Stimulated activated CD8-positive, alpha-beta memory T cell treated with anti-CD3 and anti-CD28 coated beads, Interleukin-12 subunit alpha, Interleukin-12 subunit beta, amount 100 ng/mL, for 24 hours (primary cell): Measurements from ENCODE around the gene CREB1.
"Not testable (repeated sequence)": the region's sequence is repeated elsewhere in the genome, so short reads cannot be mapped to it uniquely, and the experiment has no call there.

Source experiments
- DNase-seq: peaks from one replicate; pipeline ENCODE4 v3.0.0-alpha.2; 2020; ENCODE audit errors: extremely low read depth

CREB1 gene

DNA sequence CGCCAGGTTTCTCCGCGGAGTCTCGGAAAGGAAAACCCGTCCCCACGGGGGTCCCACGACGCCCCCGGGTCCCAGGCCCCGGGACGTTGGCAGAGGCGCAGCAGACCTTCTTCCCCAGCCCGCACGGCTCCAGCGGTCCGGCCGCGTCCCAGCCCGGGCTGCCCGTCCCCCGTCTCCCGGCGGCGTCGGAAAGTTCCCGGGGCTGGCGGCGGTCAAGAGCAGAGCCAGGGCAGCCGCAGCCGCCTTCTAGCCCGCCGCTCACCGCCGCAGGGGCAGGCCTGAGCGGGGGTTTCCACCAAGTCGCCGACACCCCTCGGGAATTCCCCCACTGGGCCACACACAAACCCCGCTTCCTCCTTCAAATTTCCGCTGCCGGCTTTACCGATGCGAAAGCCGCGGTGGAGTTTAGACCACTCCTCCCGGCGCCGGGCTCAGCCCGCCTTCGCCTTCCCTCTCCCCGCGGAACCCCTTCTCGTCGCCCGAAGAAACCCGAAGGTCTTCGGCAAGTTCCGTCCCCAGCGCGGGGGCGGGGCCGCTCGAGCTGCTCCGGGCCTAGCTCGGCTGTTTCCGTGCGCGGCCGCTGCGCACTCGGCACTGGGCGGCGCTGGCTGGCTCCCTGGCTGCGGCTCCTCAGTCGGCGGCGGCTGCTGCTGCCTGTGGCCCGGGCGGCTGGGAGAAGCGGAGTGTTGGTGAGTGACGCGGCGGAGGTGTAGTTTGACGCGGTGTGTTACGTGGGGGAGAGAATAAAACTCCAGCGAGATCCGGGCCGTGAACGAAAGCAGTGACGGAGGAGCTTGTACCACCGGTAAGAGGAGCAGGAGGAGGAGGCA lies at the start of gene CREB1:
CREB1 (plus strand) TSS at position 633 of the 830 bp plus-strand sequence. CDS start 25,674 bp downstream, outside the sequence.
- DNase-seq, result peak; percentile 96

DNA sequence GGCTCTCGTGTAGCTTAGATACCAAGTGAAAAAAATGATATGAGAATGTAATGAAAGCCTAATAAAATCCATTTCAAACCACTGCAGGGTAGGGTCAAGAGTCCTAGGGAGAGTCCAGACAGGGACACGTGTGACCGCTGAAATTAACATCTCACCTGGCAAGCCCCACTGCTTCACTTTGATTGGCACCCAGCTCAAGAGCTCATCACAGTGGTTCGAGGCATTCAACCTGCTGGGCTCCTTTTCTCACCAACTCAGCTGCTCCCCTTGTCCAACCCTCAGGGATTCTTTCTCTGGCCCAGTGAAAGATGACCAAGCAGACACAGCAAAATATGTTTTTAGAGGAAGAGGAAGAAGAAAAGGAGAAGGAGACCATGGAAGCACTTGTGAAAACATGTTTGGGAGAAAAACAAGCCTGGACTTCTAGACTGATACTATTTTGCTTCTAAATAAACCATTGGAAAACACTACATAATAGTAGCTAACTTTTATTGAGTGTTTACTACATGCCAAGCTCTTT lies 49.2 kb upstream of the CREB1 start:
- no peak for DNase-seq

DNA sequence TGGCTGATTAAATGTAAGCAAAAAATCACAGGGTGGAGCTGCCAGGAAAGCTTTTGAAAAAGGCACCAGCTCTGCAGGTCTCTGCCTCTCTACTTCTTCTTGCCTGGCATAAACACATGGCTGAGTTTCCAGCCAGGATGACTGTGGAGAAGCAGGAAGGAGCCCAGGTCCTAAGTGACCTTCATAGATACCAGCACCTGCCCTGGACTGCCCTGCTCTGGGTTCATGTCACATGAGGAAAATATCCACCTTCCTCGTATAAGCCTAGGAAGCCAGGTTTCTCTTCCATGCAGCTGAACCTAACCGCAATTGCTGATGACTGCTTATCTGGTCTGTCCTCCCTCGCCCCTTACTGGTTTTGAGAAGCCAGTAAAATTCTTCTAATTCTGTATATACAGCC lies 47.8 kb upstream of the CREB1 start:
- no peak for DNase-seq

DNA sequence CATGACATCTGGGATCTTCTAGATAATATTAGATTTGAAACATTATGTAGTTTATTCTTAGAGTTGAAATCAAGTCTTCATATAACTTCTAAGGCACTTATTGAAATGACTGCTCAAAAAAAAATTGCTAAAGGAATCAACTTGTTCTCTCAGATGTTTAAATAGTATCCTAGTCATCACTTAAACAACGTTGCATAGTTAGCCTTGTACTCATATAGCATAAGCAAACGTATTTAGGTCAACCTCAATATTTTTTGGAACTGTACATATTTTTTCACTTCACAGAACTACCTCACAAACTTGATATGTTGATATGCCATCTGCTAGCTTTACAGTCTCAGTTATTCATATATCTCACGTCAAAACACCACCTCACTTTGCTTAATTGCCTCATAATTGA lies 47.1 kb upstream of the CREB1 start:
- DNase-seq, result no peak

DNA sequence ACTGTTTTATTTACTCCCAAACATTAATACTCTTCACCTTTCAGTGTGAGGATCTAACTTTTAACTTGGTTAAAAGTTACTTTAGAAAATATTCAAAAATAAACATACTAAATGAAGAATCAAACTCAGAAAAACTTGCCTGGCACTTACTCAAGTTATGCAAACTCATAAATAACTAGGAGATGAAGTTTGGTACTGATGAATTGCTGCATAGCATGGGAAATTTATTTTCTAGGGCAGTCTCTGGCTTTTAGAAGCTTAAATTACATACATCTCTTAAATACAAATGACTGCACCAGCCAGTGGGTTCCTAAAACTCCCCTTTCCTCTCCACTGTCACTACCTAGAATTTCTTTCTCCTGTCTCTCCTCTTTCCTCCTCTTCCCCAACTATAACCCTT lies 46.7 kb upstream of the CREB1 start:
- no peak for DNase-seq

DNA sequence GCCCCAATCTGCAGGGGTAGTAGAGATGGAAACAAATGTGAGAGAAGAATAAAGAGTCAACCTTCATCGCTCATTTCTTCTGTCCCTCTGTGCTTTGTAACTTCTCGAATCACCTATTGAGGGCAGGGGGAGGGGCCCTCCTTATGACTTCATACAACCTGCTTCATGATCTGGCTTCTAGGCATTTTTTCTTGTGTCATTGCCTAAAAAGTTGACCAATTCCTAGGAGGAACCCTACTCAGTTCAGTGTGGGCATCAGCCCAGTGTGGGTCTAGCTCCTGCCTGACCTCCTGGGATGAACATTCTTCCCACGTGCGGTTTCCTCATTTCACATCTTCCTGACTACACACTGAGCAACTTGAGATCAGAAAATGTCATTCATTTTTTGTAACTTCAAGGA lies 46.3 kb upstream of the CREB1 start:
- no peak for DNase-seq

DNA sequence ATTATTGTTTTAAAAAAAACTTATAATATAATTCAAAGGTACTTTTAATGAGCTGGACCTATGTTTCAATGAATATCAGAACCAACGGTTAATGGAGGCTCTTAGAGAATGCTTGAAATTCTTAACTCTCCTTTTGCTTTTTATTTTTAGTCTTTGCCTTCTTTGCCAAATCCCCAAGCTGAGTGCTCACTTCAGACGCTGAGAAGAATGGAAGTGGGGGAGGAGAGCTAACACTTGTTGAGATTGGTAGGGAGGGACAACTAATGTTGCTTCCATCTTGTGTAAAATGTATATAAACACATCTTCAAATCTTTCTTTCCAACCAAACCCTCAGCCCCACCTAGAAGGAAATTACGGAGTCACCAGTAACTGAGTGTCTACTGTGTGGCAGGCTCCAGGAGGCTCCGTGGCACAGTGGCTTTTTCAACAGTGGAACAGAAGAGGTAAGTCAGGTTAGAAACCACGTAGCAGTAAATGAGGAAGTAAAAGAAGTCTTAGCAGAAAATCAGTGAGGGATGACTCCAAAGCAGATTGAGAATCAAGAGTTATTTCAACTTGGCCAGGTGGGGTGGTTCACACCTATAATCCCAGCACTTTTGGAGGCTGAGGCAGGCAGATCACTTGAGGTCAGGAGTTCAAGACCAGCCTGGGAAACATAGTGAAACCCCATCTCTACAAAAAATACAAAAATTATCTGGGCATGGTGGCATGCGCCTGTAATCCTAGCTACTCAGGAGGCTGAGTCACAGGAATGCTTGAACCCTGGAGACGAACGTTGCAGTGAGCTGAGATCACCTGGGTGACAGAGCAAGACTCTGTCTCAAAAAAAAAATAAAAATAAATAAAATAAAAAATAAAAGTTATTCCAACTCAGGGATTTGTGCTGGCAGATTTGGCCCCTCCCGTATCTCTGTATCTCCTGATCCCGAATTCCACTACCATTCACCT lies 45.0 kb upstream of the CREB1 start:
- DNase-seq, result no peak

DNA sequence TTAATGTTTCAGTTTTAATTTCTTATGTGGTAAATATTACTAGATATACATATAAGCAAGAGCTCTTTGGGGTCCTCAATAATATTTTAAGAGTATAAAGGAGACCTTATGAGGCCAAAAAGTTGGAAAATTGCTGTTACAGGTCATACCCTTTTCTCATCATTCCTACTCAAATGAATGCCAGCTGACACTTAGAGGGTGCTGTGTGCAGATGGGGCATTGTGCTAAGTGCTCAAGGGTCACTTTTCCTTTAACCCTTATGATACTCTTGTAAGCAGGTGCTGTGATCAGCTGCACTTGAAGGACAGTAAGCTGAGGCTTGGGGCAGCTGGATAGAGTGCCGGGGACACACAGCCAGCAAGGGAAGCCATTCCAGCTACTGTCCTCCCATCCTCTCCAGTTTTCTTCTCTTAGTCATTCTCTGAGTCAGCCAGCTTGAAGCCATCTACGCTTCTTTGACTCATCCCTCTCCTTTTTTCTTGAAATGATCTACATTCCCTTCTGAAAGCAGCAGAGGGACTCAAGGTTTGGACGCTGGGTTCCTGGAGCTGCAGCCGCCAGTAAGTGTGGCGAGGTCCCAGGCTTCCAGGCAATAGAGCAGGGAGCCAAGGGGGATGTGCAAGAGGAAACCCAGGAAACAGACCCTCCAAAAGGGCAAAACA lies 42.0 kb upstream of the CREB1 start:
- no peak for DNase-seq

DNA sequence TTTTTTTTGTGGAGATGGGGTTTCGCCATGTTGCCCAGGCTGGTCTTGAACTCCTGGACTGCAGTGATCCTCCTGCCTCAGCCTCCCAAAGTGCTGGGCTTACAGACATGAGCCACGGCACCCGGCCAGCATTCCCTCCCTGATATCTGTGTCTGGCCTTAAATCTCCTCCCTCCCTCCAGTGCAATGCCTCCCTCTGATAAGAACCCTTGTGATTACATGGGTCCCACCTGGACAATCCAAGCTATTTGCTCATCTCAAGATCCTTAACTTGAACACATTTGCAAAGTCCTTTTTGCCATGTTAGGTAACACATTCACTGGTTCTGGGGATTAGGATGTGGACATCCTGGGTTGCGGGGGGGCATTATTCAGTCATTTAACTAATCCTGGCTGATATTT lies 40.5 kb upstream of the CREB1 start:
- DNase-seq, result no peak

DNA sequence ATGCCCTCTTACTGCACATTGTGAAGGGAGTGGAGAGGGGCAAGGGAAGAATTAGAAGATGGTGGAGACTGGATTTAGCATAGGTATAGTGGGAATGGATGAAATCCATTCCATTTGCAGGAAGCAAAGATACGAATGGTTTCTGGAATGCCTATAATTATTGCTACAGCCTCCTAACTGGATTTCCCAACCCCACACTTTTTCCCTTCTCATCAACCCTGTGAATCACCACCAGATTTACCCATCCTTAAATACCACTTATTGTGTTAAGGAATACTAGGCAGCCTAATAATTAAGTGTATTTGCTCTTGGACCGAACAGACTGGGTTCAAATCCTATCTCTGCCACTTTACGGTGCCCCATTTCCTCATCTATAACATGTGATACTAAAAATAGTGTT lies 39.3 kb upstream of the CREB1 start:
- no peak for DNase-seq

DNA sequence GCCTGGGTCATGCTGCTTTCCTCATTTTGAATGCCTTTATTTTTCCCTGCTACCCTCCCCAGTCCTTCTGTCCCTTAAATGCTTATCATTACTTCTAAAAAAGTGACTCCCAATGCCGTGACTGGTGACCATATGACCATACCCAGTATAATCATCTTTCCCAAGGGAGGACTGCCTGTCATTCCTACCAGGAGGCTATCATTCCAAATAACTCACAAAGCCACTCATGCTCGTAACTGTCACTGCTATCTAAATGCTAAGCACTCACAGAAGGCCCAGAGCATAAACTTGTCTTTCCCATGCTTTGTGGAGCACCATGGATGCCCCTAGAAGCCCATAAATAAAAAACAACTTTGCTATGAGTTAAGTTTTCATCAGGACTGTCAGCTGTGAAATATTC lies 38.7 kb upstream of the CREB1 start:
- no peak for DNase-seq

DNA sequence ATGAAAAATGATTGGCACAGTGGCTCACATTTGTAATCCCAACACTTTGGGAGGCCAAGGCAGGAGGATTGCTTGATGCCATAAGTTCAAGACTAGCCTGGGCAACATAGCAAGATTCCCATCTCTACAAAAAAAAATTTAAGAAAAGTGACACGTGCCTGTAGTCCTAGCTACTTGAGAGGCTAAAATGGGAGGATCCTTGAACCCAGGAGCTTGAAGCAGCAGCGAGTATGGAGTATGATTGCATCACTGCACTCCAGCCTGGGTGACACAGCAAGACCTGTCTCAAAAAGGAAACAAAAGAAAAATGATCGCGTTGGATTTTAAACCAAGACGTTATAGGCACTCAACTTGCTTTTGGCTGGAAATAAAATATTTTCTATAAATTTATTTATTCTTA lies 37.8 kb upstream of the CREB1 start:
- DNase-seq, result no peak

DNA sequence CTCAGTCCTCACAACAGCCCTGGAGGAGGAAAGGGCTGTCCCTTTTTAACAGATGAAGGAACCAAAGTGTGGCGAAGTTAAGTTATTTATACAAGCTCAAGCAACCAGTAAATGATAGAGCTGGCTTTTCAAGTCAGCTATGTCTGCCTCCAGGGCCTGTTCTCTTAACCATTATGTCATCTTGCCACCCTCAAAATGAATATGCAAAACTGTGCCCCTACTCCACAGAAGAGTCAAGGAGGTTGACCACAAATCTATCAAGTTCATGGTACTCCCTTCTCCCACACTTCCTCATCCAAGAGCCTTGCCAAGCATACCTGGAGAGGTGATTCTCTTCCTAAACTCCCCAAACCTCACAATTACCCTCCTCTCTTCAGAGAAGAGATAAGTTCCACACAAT lies 37.3 kb upstream of the CREB1 start:
- no peak for DNase-seq

DNA sequence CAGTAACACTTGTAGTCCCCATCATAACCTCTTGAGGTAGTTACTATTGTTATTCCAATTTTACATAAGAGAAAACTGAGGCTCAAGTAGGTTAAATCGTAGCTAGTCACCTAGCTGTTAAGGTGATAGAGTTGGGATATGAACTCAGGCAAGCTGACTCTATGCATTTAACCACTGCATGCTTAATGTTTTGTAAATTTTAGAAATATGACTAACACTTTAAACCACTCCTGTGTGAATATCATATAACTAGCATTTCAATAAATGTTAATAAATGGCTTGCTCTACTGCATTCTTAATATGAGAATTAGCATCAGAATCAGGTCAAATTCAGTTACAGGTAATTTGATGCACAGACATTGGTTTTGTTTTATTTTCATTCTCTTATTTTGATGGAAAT lies 35.6 kb upstream of the CREB1 start:
- no peak for DNase-seq

DNA sequence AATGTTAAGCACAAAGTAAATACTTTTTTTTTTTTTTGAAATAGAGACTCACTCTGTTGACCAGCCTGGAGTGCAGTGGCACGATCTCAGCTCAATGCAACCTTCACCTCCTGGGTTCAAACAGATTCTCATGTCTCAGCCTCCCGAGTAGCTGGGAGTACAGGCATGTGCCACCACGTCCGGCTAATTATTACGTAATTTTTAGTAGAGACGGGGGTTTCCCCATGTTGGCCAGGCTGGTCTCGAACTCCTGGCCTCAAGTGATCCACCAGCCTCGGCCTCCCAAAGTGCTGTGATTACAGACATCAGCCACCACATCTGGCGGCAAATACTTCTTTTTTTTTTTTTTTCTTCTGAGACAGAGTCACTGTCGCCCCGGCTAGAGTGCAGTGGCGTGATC lies 32.8 kb upstream of the CREB1 start:
- not testable (repeated sequence) for DNase-seq

DNA sequence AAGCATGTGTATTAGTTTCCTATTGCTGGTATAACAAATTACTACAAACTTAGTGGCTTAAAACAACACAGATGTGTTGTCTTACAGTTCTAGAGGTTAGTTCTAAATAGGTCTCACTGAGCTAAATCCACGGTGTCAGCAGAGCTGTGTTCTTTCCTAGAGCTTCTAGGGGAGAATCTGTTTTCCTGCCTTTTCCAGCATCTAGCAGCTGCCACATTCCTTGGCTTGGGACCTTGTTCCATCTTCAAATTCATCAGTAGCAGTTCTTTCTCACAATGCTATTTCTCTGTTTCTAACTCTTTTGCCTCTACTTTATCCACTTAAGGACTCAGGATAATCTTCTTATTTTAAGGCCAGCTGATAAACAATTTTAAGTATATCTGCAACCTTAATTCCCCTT lies 32.2 kb upstream of the CREB1 start:
- no peak for DNase-seq

DNA sequence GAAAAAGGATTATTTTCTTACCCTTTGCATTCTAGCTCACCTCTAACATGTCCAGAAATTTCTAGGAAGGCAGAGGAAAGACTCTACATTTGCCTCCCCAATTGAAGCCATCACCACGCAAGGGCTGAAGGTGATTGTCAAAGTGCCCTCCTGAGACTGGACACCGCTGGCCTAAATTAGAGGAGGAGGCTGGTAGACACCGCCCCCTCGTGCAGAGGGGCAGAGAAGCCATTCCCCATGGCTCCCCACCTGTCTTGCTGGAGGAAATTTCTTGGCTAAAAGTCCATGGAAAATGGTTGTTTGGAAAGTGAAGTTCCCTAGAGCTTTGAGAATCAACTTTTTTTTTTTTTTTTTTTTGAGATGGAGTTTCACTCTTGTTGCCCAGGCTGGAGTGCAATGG lies 31.3 kb upstream of the CREB1 start:
- no peak for DNase-seq

DNA sequence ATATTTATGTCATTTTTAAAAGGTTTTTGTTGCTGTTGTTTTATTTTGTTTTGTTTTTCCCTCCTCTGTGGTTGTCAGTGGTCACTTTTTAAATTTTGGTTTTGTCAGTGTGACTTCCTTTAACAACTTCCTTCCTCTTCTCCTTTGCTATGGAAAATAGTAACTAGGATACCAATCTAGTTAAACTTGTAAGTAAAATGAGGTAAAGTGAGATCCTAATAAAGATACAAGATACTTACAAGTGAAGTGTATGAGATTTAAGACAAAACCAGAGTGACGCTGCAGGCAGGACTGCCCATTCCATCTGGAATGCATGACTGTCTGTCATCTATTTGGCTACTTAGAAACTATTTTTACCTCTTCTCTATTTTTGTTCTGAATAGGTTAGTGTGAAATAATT lies 30.6 kb upstream of the CREB1 start:
- no peak for DNase-seq

DNA sequence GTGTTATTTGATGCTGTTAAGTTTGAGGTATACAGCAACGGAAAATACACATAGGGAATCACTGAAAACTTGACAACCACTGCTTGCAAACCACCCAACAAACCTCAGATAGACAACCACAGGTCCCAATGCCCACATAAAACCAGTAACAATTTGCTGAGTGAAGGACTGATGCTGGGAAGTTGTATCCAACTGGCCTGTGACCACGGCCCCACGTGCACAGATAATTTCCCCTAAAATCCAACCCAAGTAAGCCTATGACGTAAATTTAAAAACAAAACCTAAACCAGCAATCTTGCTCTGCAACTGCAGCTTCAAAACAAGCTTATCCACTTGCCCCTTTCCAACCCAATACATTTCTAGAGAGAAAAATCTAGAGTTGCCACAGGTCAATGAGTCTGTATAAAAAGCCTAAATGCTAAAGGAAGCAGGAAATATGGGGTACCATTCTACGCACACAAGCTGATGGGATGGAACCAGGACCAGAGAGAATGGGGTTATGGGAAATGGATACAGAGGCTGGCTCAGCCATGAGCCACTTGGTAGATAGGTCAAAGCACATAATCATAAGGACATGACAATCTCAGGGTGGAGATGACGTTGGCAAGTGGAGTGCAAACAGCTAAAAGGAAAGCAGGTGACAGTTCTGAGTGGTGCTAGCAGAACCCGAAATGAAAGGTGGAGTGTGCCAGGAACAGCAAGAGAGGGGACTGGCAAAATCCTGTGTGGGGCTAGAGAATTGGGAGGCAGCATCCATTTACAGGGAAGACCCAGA lies 27.8 kb upstream of the CREB1 start:
- DNase-seq, result no peak

DNA sequence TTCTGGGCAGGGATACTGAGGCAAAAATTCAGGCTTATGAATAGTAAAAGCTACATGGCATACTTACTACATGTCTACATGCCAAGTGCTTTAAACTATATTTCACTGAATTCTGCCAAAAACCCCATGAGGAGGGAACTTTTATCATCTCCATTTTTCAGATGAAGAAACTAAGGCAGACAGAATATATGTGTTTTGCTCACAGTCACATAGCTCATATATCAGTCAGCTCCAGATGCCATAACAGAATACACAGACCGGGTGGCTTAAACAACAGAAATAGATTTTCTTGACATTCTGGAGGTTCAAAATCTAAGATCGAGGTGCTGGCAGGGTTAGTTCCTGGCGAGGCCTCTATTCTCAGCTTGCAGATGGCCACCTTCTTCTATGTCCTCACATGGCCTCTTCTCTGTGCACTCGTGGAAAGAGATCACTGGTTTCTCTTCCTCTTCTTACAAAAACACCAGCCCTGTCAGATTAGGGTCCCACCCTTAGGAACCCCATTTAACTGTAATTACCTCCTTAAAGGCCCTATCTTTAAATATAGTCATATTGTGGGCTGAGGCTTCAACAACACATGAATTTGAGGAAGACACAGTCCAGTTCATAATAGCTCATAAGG lies 27.1 kb upstream of the CREB1 start:
- no peak for DNase-seq

DNA sequence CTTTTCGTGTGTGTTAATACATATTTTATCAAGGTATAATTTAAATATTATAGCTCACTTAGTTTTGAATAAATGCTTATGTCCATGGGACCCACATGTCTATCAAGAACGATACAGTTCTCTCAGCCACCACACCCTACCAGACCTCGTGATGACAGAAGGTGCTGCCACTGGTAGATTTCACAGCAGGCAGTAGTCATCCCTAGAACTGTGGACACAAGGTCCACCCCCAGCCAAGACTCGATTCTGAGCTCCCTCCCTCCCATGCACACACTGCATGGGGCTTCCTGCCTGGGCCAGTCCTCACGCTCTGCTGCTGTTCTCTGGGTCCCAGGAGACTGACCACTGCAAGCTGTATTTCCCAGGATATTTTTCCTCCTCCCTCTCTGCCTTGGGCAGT lies 26.5 kb upstream of the CREB1 start:
- no peak for DNase-seq
